Thymus (tissue), 11 donors: ENCODE measurements around the gene SMARCB1. TPM values are rescaled to one million over a fixed set of nuclear protein-coding genes. Genes with fewer than 3 reads are reported as not detected.

Source experiments
- DNase-seq, 9 donors: peaks; one replicate each; pipeline ENCODE4 v3.0.0-alpha.2; 2013; ENCODE audit warnings: low spot score in 9 of 9, low read depth in 6 of 9, missing footprints in 1 of 9
- H3K27ac ChIP-seq, 2 donors: one replicate each; pipeline ENCODE4 v1.5.1; 2013; ENCODE audit warnings: control low read depth in 1 of 2, low read depth in 1 of 2, low read length in 1 of 2, mild to moderate bottlenecking in 1 of 2, moderate library complexity in 1 of 2
- H3K27me3 ChIP-seq, 2 donors: one replicate each; pipeline ENCODE4 v1.5.1; 2013; ENCODE audit warnings: low read length in 1 of 2; ENCODE audit not compliant: control insufficient read depth in 2 of 2, insufficient read depth in 1 of 2
- H3K36me3 ChIP-seq, 2 donors: one replicate each; pipeline ENCODE4 v1.5.1; 2013; ENCODE audit warnings: low read length in 1 of 2, mild to moderate bottlenecking in 1 of 2, moderate library complexity in 1 of 2; ENCODE audit not compliant: control insufficient read depth in 2 of 2, insufficient read depth in 2 of 2
- H3K4me1 ChIP-seq, 2 donors: one replicate each; pipeline ENCODE4 v1.5.1; 2013; ENCODE audit warnings: low read length in 2 of 2; ENCODE audit not compliant: control insufficient read depth in 2 of 2, insufficient read depth in 2 of 2
- H3K4me3 ChIP-seq, 2 donors: one replicate each; pipeline ENCODE4 v1.5.1; 2013; ENCODE audit warnings: low read length in 2 of 2, control low read depth in 1 of 2, mild to moderate bottlenecking in 1 of 2
- H3K9me3 ChIP-seq, 2 donors: one replicate each; pipeline ENCODE4 v1.5.1; 2013; ENCODE audit warnings: low read length in 1 of 2, mild to moderate bottlenecking in 1 of 2; ENCODE audit not compliant: control insufficient read depth in 2 of 2, insufficient read depth in 1 of 2
- WGBS: extraction: QIAGEN DNeasy Blood & Tissue Kit; methylation state at CpG from one replicate; pipeline ENCODE4 v1.1.7; 2013; 5-methylcytosine and 5-hydroxymethylcytosine counted together
- polyA plus RNA-seq: library from polyadenylated mRNA; stranded (reverse); fragments of 200-250 nt; gene quantifications from one replicate; pipeline ENCODE4 v1.2.3, GENCODE V29; 2013
- total RNA-seq: library from RNA; stranded (reverse); fragments of 120-200 nt; gene quantifications from one replicate; pipeline ENCODE4 v1.2.4, GENCODE V29; 2013
- donor health status: healthy.

The SMARCB1 gene
- total and polyA plus RNA-seq, 2 donors, result 35.3 to 72.0 TPM

- peaks cover 82 to 85% of the 10 kb centered on the region in 2 donors for H3K36me3 ChIP-seq
- WGBS, result 97% methylated on average over 8 of the region's 8 CpGs
- H3K27me3 ChIP-seq, result no peaks in the 10 kb centered on the region
- DNase-seq, result no peak
- H3K9me3 ChIP-seq, result no peaks in the 10 kb centered on the region
- no peak overlapping the region for H3K27ac ChIP-seq
- H3K4me1 ChIP-seq, result no peaks in the 10 kb centered on the region
- no peak overlapping the region for H3K4me3 ChIP-seq
Measured at GRCh38 chr22:23801886-23802377, 15.2 kb downstream of the SMARCB1 start.

- peaks cover 79 to 81% of the 10 kb centered on the region in 2 donors for H3K36me3 ChIP-seq
- 88% methylated on average over 21 of the region's 21 CpGs for WGBS
- DNase-seq, result no peak
Measured at GRCh38 chr22:23803001-23803819, 16.4 kb downstream of the SMARCB1 start.

GRCh38 chr22:23804781-23805291 lies 18.1 kb downstream of the SMARCB1 start:
- DNase-seq, result no peak
- H3K36me3 ChIP-seq, result peaks cover 70 to 73% of the 10 kb centered on the region in 2 donors
- H3K27ac ChIP-seq, result no peak overlapping the region
- no peaks in the 10 kb centered on the region for H3K9me3 ChIP-seq
- no peaks in the 10 kb centered on the region for H3K4me1 ChIP-seq
- WGBS, result 88% methylated on average over 12 of the region's 12 CpGs
- H3K4me3 ChIP-seq, result no peak overlapping the region
- H3K27me3 ChIP-seq, result no peaks in the 10 kb centered on the region

More at GRCh38 chr22:23803001-23803819, 16.4 kb downstream of the SMARCB1 start:
- no peak overlapping the region for H3K27ac ChIP-seq
- no peaks in the 10 kb centered on the region for H3K9me3 ChIP-seq
- H3K4me1 ChIP-seq, result no peaks in the 10 kb centered on the region
- no peak overlapping the region for H3K4me3 ChIP-seq
- H3K27me3 ChIP-seq, result no peaks in the 10 kb centered on the region

- peaks cover 53 to 62% of the 10 kb centered on the region in 2 donors for H3K36me3 ChIP-seq
Measured at GRCh38 chr22:23806837-23807236, 20.1 kb downstream of the SMARCB1 start.

GRCh38 chr22:23812378-23812777 lies 25.6 kb downstream of the SMARCB1 start:
- H3K27ac ChIP-seq, result no peak overlapping the region
- DNase-seq, result no peak
- no peaks in the 10 kb centered on the region for H3K27me3 ChIP-seq
- peaks cover 30 to 43% of the 10 kb centered on the region in 2 donors for H3K36me3 ChIP-seq
- no peak overlapping the region for H3K4me3 ChIP-seq
- no peaks in the 10 kb centered on the region for H3K4me1 ChIP-seq
- WGBS, result 96% methylated on average over 4 of the region's 4 CpGs
- peaks cover 0 to 3% of the 10 kb centered on the region in 2 donors for H3K9me3 ChIP-seq

More at GRCh38 chr22:23806837-23807236, 20.1 kb downstream of the SMARCB1 start:
- Histone ChIP-seq H3K27ac (no peak overlapping the region), H3K4me3 (no peak overlapping the region), H3K9me3 (no peaks in the 10 kb centered on the region), H3K4me1 (no peaks in the 10 kb centered on the region), H3K27me3 (no peaks in the 10 kb centered on the region)
- no peak for DNase-seq
- whole genome bisulfite sequencing, result 100% methylated on average over 1 of the region's 1 CpG

GRCh38 chr22:23815541-23816155 lies 28.9 kb downstream of the SMARCB1 start:
- WGBS, result 94% methylated on average over 10 of the region's 10 CpGs
- Histone ChIP-seq H3K9me3 (peaks cover 0 to 3% of the 10 kb centered on the region in 2 donors), H3K36me3 (peaks cover 56 to 59% of the 10 kb centered on the region in 2 donors), H3K27me3 (no peaks in the 10 kb centered on the region), H3K27ac (no peak overlapping the region), H3K4me3 (no peak overlapping the region), H3K4me1 (no peaks in the 10 kb centered on the region)
- no peak for DNase-seq

- Histone ChIP-seq H3K9me3 (peaks cover 0 to 3% of the 10 kb centered on the region in 2 donors), H3K27ac (no peak overlapping the region), H3K4me3 (no peak overlapping the region), H3K27me3 (no peaks in the 10 kb centered on the region), H3K4me1 (no peaks in the 10 kb centered on the region), H3K36me3 (peaks cover 60 to 62% of the 10 kb centered on the region in 2 donors)
- no peak for DNase-seq
- whole genome bisulfite sequencing, result 92% methylated on average over 18 of the region's 18 CpGs
Measured at GRCh38 chr22:23816156-23816976, 29.6 kb downstream of the SMARCB1 start.

GRCh38 chr22:23817146-23817545 lies 30.4 kb downstream of the SMARCB1 start:
- WGBS, result over 99% methylated on average over 6 of the region's 6 CpGs
- Histone ChIP-seq H3K27ac (no peak overlapping the region), H3K4me1 (no peaks in the 10 kb centered on the region), H3K9me3 (peaks cover 0 to 3% of the 10 kb centered on the region in 2 donors), H3K4me3 (no peak overlapping the region), H3K27me3 (no peaks in the 10 kb centered on the region), H3K36me3 (peaks cover 60 to 70% of the 10 kb centered on the region in 2 donors)
- DNase-seq, result no peak
